ENCODE results near the gene TRABD.

Gene TRABD

DNA sequence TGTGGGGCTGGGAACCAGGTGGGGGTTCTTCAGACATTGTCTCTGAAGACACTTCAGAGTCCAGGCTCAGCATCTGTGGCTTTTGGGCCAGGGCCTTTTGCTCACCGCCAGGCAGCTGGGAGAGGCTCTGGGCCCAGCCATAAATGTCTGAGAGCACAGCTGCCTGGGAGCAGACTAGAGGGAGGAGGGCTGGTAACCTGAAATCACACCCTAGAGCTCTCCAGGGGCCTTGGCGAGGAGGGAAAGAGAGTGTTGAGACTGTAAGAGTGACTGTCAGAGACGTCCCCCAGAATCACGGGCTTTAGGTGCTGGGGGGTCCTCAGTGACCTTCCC lies 4.1 kb downstream of the TRABD start:
- Histone ChIP-seq H3K79me2 (ENCODE audit: insufficient read depth, low read depth) (peaks cover 36% of the 10 kb centered on the region), H3K4me1 (ENCODE audit: low read depth, poor library complexity, severe bottlenecking) (peaks cover 42% of the 10 kb centered on the region), H3K27ac (peak overlapping the region; percentile 95), H3K9ac (peak overlapping the region; percentile 93), H3K4me3 (IDR thresholded peaks at IDR 0.05; ENCODE audit: insufficient read depth, low read depth, low read length) (no peak overlapping the region), H3K4me2 (peak overlapping the region; percentile 91; the same call in 1 of the 2 replicates), H4K20me1 (ENCODE audit: insufficient read depth) (no peaks in the 10 kb centered on the region), H3K27me3 (ENCODE audit: insufficient read depth, low read depth) (no peaks in the 10 kb centered on the region), H2AFZ (ENCODE audit: low read depth) (no peak overlapping the region), H3K36me3 (ENCODE audit: insufficient read depth) (no peaks in the 10 kb centered on the region)
- TF ChIP-seq, protein P1, sequence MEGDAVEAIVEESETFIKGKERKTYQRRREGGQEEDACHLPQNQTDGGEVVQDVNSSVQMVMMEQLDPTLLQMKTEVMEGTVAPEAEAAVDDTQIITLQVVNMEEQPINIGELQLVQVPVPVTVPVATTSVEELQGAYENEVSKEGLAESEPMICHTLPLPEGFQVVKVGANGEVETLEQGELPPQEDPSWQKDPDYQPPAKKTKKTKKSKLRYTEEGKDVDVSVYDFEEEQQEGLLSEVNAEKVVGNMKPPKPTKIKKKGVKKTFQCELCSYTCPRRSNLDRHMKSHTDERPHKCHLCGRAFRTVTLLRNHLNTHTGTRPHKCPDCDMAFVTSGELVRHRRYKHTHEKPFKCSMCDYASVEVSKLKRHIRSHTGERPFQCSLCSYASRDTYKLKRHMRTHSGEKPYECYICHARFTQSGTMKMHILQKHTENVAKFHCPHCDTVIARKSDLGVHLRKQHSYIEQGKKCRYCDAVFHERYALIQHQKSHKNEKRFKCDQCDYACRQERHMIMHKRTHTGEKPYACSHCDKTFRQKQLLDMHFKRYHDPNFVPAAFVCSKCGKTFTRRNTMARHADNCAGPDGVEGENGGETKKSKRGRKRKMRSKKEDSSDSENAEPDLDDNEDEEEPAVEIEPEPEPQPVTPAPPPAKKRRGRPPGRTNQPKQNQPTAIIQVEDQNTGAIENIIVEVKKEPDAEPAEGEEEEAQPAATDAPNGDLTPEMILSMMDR (conservative IDR thresholded peaks at IDR 0.05; ENCODE audit: low read depth, low read length): no peak

DNA sequence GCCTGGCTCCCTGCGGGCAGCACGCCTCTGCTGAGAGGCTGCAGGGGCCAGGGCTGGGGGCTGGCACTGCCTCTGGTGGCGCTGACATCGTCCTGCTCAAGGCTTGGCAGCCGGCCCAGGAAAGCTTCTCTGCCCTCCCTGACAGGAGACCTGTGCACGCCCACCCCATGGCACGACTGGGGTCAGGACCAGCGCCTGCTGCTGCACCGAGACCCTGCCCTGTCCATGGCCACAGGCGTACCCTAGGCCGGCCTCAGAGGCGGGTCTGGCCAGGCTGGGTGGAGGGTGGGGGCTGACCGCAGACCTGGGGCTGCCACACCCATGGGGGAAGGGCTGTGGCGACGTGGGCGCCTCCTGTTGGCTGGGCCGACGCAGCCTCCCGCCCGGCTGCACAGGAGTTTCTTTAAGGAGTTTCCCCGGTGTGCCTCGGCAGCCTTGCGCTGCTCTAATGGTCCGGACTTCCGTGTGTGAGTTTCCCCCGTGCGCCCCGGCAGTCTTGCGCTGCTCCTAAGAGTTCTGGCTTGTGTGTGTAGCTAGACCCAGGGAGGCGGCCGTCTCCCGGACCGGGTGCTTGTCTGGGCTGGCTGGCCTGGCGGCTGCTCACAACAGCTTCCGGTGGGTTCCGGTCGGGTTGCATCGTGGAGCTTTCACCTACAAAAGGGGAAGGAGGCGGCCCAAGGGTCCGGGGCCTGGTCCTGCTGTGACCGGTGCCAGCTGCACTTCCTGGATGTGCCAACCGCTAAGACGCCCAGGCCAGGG lies 4.6 kb downstream of the TRABD start:
- H4K20me1 ChIP-seq (ENCODE audit: insufficient read depth): no peaks in the 10 kb centered on the region
- peaks cover 42% of the 10 kb centered on the region for H3K4me1 ChIP-seq (ENCODE audit: low read depth, poor library complexity, severe bottlenecking)
- no peaks in the 10 kb centered on the region for H3K36me3 ChIP-seq (ENCODE audit: insufficient read depth)
- H2AFZ ChIP-seq (ENCODE audit: low read depth): no peak overlapping the region
- H3K27me3 ChIP-seq (ENCODE audit: insufficient read depth, low read depth): no peaks in the 10 kb centered on the region
- peak overlapping the region; percentile 95 for H3K27ac ChIP-seq
- TF ChIP-seq, protein P1 (conservative IDR thresholded peaks at IDR 0.05; ENCODE audit: low read depth, low read length): no peak; the same call in none of the 2 replicates
- peak overlapping the region; percentile 93 for H3K9ac ChIP-seq
- peak overlapping the region; percentile 91 for H3K4me2 ChIP-seq
- H3K79me2 ChIP-seq (ENCODE audit: insufficient read depth, low read depth): peaks cover 36% of the 10 kb centered on the region
- H3K4me3 ChIP-seq (IDR thresholded peaks at IDR 0.05; ENCODE audit: insufficient read depth, low read depth, low read length): no peak overlapping the region

DNA sequence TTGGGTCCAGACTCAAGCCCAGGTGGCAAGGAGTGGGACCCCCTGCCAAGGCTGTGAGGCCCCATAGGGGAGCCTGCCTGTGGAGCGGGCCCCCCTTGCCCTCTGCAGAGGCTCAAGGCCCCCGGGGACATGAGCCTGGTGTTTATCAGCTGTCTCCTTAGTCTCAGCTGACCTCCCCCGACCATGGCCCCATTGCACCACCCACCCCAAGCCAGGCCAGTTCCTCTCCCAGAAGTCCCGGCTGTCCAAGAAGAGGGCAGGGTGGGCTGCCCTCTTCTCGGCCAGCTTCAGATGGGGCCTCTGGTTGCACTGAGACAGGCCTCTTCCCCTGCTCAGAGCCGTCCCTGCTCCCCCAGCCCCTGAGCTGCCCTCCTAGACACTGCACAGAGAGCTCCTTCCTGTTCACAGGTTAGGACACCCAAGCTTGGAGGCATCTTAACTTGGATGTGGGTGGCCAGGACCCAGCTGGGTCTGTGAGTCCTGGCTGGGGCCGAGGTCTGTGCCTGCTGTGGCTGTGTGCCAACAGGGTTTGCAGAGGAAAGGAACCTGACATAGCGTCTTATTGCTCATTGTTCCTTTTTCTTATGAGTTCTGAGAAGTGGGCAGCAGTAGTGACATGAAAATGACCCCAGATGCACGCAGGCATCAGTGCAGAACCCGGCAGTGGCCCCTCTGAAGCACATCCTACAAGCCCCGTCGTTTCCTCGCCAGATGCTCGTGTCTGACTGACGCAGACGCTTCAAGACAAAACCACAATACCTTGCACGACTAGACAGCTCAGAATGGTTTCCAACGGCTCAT lies 5.4 kb downstream of the TRABD start:
- TF ChIP-seq, protein P1 (conservative IDR thresholded peaks at IDR 0.05; ENCODE audit: low read depth, low read length): no peak
- Histone ChIP-seq H3K36me3 (ENCODE audit: insufficient read depth) (no peaks in the 10 kb centered on the region), H3K4me3 (IDR thresholded peaks at IDR 0.05; ENCODE audit: insufficient read depth, low read depth, low read length) (no peak overlapping the region), H3K4me2 (peak overlapping the region; percentile 91), H3K27me3 (ENCODE audit: insufficient read depth, low read depth) (no peaks in the 10 kb centered on the region), H2AFZ (ENCODE audit: low read depth) (no peak overlapping the region), H4K20me1 (ENCODE audit: insufficient read depth) (no peaks in the 10 kb centered on the region), H3K27ac (peak overlapping the region; percentile 95), H3K79me2 (ENCODE audit: insufficient read depth, low read depth) (peaks cover 36% of the 10 kb centered on the region), H3K4me1 (ENCODE audit: low read depth, poor library complexity, severe bottlenecking) (peaks cover 42% of the 10 kb centered on the region), H3K9ac (peak overlapping the region; percentile 93)

DNA sequence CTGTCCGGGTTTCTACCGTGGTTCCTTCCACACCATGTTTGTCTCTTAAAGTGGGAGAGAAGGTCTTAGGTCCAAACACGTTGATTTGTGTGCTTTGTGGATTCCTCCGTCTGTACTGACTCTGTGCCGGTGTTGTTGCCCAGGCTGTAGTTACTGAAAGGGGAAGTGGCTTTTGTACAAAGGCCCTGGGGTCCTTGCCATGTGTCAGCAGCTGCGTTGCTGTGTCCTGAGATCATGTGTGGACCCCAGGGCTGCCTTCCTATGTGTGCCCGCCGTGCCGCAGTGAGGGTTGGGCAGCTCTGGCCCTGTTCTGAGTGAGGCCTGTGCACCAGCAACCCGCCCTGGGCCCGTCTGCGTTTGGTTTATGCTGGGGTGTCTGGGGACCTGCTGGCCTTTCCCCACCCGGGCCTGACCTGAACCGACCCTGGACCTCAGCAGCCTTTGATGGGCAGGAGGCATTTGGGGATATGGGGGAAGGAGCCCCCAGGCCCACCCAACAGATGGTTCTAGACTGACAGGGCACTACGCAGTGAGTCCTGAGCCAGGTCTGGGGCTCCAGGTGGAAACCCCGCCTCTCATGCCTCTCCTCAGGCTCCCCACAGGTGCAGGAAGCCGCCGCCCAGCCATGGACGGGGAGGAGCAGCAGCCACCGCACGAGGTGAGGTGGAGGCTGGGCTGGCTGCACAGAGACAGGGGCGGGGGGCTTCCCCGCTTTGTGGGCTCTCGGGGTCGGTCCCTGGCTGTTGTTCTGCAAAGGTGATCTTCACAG lies 6.9 kb downstream of the TRABD start:
- Histone ChIP-seq H3K27ac (peak overlapping the region; percentile 95; the same call in 1 of the 2 replicates), H3K27me3 (ENCODE audit: insufficient read depth, low read depth) (no peaks in the 10 kb centered on the region), H3K79me2 (ENCODE audit: insufficient read depth, low read depth) (peaks cover 22% of the 10 kb centered on the region), H3K4me1 (ENCODE audit: low read depth, poor library complexity, severe bottlenecking) (peaks cover 38% of the 10 kb centered on the region), H4K20me1 (ENCODE audit: insufficient read depth) (no peaks in the 10 kb centered on the region), H2AFZ (ENCODE audit: low read depth) (no peak overlapping the region), H3K4me3 (IDR thresholded peaks at IDR 0.05; ENCODE audit: insufficient read depth, low read depth, low read length) (no peak overlapping the region), H3K36me3 (ENCODE audit: insufficient read depth) (no peaks in the 10 kb centered on the region), H3K4me2 (peak overlapping the region; percentile 91; the same call in 1 of the 2 replicates), H3K9ac (no peak overlapping the region)
- TF ChIP-seq, protein P1 (conservative IDR thresholded peaks at IDR 0.05; ENCODE audit: low read depth, low read length): no peak
